Gastrocnemius medialis (tissue), 4 donors: ENCODE data around the gene EN1.
A peak's percentile ranks its signal among the peaks of the same experiment; 100 is the strongest.

ENCODE experiments used
- POLR2A ChIP-seq, 2 donors: fragments of 450-650 bp; IDR thresholded peaks; one replicate each; pipeline ENCODE4 v1.6.1; 2017; ENCODE audit warnings: antibody characterized with exemption in 2 of 2, mild to moderate bottlenecking in 2 of 2, moderate library complexity in 2 of 2
- TF ChIP-seq, protein P1 (sequence below), 5 experiments: fragments of 450-650 bp in 3 of 5; fragments of 200-600 bp in 2 of 5; sonication (generic) in 2 of 5; IDR thresholded peaks in 4 of 5; conservative IDR thresholded peaks in 1 of 5; 1 replicate in 4 of 5; 2 replicates in 1 of 5; pipeline ENCODE4 v1.5.1; 2016 to 2019; ENCODE audit warnings: antibody characterized with exemption in 5 of 5, mild to moderate bottlenecking in 3 of 5, moderate library complexity in 3 of 5

DNA sequence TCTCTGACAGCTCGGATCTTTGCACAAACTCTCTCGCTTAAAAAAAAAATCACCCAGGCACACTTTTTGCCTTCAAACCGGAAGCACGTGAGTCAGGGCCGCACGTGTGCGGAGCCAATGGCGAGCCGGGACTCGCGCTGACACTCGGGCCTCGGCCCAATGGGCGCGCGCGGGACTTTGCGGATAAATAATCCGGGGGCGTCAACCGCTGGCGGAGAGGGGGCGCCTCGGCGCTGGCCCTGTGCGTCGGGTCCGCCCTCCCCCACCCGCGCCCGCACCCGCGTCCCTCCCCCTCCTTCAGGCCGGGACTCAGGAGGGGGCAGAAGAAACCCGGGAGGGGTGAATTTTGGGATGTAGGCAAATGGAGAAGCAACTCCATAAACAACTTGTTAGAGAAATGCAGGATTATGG is 319 bp upstream of the EN1 start:
- TF ChIP-seq, protein P1, sequence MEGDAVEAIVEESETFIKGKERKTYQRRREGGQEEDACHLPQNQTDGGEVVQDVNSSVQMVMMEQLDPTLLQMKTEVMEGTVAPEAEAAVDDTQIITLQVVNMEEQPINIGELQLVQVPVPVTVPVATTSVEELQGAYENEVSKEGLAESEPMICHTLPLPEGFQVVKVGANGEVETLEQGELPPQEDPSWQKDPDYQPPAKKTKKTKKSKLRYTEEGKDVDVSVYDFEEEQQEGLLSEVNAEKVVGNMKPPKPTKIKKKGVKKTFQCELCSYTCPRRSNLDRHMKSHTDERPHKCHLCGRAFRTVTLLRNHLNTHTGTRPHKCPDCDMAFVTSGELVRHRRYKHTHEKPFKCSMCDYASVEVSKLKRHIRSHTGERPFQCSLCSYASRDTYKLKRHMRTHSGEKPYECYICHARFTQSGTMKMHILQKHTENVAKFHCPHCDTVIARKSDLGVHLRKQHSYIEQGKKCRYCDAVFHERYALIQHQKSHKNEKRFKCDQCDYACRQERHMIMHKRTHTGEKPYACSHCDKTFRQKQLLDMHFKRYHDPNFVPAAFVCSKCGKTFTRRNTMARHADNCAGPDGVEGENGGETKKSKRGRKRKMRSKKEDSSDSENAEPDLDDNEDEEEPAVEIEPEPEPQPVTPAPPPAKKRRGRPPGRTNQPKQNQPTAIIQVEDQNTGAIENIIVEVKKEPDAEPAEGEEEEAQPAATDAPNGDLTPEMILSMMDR (IDR thresholded peaks at IDR 0.05 in 4 of 5, conservative IDR thresholded peaks at IDR 0.05 in 1 of 5), result no peak
- TF ChIP-seq POLR2A (IDR thresholded peaks at IDR 0.05), result peak; percentile 83 to 86
